IMR-90 (cell line): ENCODE results near the gene SERPINA6. TPM values are rescaled to one million over a fixed set of nuclear protein-coding genes. Genes with fewer than 3 reads are reported as not detected.

Experiments used
- ATAC-seq: fragments of 200-7000 bp; cut with Tn5 transposase; 2 replicates; pipeline ENCODE4 v1.9.1; 2020; ENCODE audit warnings: low read depth, mild to moderate bottlenecking, moderate library complexity
- BruUV-seq: library from RNA; stranded (reverse); fragments of 400-500 nt; replicated peaks from 2 replicates; lab custom pipeline; 2021; lab: Mats Ljungman, UMichigan
- CTCF ChIA-PET: fragments of 300-600 bp; formaldehyde crosslinking; extraction: SDS; loops from one replicate; lab custom pipeline; 2021; ENCODE audit warnings: antibody characterized with exemption; lab: Yijun Ruan, JAX
- POLR2A ChIA-PET: fragments of 300-600 bp; sonication (Branson Sonifier 250); formaldehyde crosslinking; loops from one replicate; lab custom pipeline; 2022; ENCODE audit warnings: antibody characterized with exemption; ENCODE audit not compliant: unreplicated experiment; lab: Charles Lee
- DNase-seq: peaks from one replicate; pipeline ENCODE4 v3.0.0; 2013
- H2AFZ ChIP-seq: replicated peaks from 2 replicates; pipeline ENCODE3; 2013; ENCODE audit warnings: low read length, mild to moderate bottlenecking; ENCODE audit not compliant: poor library complexity
- H2AK5ac ChIP-seq: 2 replicates; pipeline ENCODE4 v1.6.1; 2013; ENCODE audit warnings: low read depth, low read length, inconsistent platforms
- H2AK9ac ChIP-seq: replicated peaks from 2 replicates; pipeline ENCODE3; 2013; ENCODE audit warnings: mild to moderate bottlenecking, low read depth, low read length, moderate library complexity; ENCODE audit not compliant: poor library complexity
- H2BK120ac ChIP-seq: 2 replicates; pipeline ENCODE4 v1.6.1; 2013; ENCODE audit warnings: low read depth, low read length, inconsistent platforms
- H2BK15ac ChIP-seq: 3 replicates; pipeline ENCODE4 v1.6.1; 2013; ENCODE audit warnings: low read depth, low read length, inconsistent platforms
- H2BK20ac ChIP-seq: 2 replicates; pipeline ENCODE4 v1.6.1; 2013; ENCODE audit warnings: low read depth, mild to moderate bottlenecking, inconsistent platforms, low read length, moderate library complexity
- H2BK5ac ChIP-seq: 2 replicates; pipeline ENCODE4 v1.6.1; 2013; ENCODE audit warnings: mild to moderate bottlenecking, low read depth, low read length, inconsistent platforms; ENCODE audit not compliant: poor library complexity, severe bottlenecking
- H3K14ac ChIP-seq: replicated peaks from 2 replicates; pipeline ENCODE4 v1.6.1; 2013; ENCODE audit warnings: low read depth, low read length, inconsistent platforms
- H3K18ac ChIP-seq: 2 replicates; pipeline ENCODE4 v1.6.1; 2013; ENCODE audit warnings: low read depth, low read length, control low read depth
- H3K23ac ChIP-seq: 2 replicates; pipeline ENCODE4 v1.6.1; 2013; ENCODE audit warnings: low read depth, low read length, inconsistent platforms
- H3K27ac ChIP-seq: 2 replicates; pipeline ENCODE4 v1.5.1; 2013; ENCODE audit warnings: mild to moderate bottlenecking, control low read depth, low read length; ENCODE audit not compliant: insufficient read depth
- H3K27me3 ChIP-seq: 2 replicates; pipeline ENCODE4 v1.6.1; 2013; ENCODE audit warnings: low read length; ENCODE audit not compliant: control insufficient read depth, insufficient read depth
- H3K36me3 ChIP-seq: 2 replicates; pipeline ENCODE4 v1.6.1; 2013; ENCODE audit warnings: low read length, mixed read lengths; ENCODE audit not compliant: control insufficient read depth, insufficient read depth
- H3K4ac ChIP-seq: 2 replicates; pipeline ENCODE4 v1.6.1; 2013; ENCODE audit warnings: low read depth, low read length, inconsistent platforms
- H3K4me1 ChIP-seq: 2 replicates; pipeline ENCODE4 v1.6.1; 2013; ENCODE audit warnings: low read length, mixed read lengths; ENCODE audit not compliant: control insufficient read depth, insufficient read depth
- H3K4me2 ChIP-seq: 2 replicates; pipeline ENCODE4 v1.6.1; 2013; ENCODE audit warnings: low read depth, mild to moderate bottlenecking, control low read depth, low read length, moderate library complexity
- H3K4me3 ChIP-seq: 2 replicates; pipeline ENCODE4 v1.5.1; 2013; ENCODE audit warnings: low read depth, mild to moderate bottlenecking, control low read depth, low read length, moderate library complexity; ENCODE audit not compliant: insufficient read depth
- H3K56ac ChIP-seq: 2 replicates; pipeline ENCODE4 v1.6.1; 2013; ENCODE audit warnings: low read length, inconsistent platforms; ENCODE audit not compliant: insufficient read depth; ENCODE audit errors: extremely low read depth
- H3K79me1 ChIP-seq, 2 experiments: 2 replicates each; pipeline ENCODE4 v1.6.1; 2013; ENCODE audit warnings: low read length in 2 of 2, inconsistent platforms in 1 of 2, low read depth in 1 of 2
- H3K9ac ChIP-seq: 2 replicates; pipeline ENCODE4 v1.6.1; 2013; ENCODE audit warnings: low read depth, low read length, control low read depth
- H3K9me1 ChIP-seq: 2 replicates; pipeline ENCODE4 v1.6.1; 2013; ENCODE audit warnings: low read length, inconsistent platforms; ENCODE audit not compliant: insufficient read depth
- H3K9me3 ChIP-seq: 2 replicates; pipeline ENCODE4 v1.6.1; 2013; ENCODE audit warnings: low read length; ENCODE audit not compliant: control insufficient read depth, insufficient read depth
- H4K20me1 ChIP-seq: 2 replicates; pipeline ENCODE4 v1.6.1; 2013; ENCODE audit warnings: low read length, inconsistent platforms; ENCODE audit not compliant: insufficient read depth
- H4K5ac ChIP-seq: 2 replicates; pipeline ENCODE4 v1.6.1; 2013; ENCODE audit warnings: mild to moderate bottlenecking, low read depth, low read length, control low read depth
- H4K8ac ChIP-seq, 2 experiments: 2 replicates each; pipeline ENCODE4 v1.6.1; 2013; ENCODE audit warnings: low read depth in 2 of 2, low read length in 2 of 2, control low read depth in 1 of 2, inconsistent platforms in 1 of 2
- H4K91ac ChIP-seq: 2 replicates; pipeline ENCODE4 v1.6.1; 2013; ENCODE audit warnings: low read depth, low read length, inconsistent platforms; ENCODE audit not compliant: insufficient read depth
- CHD1 ChIP-seq: IDR thresholded peaks from 2 replicates; pipeline ENCODE4 v1.6.1; 2012; ENCODE audit warnings: low read depth, low read length, improper control_type of control experiment
- FOS ChIP-seq: fragments of 150-350 bp; IDR thresholded peaks from 2 replicates; pipeline ENCODE4 v1.6.1; 2016; ENCODE audit warnings: low read depth, low read length
- MAFK ChIP-seq: IDR thresholded peaks from 2 replicates; pipeline ENCODE4 v1.6.1; 2012; ENCODE audit warnings: low read depth, low read length, improper control_type of control experiment
- MAZ ChIP-seq: IDR thresholded peaks from 2 replicates; pipeline ENCODE4 v1.6.1; 2012; ENCODE audit warnings: low read depth, mild to moderate bottlenecking, low read length, improper control_type of control experiment, moderate library complexity, borderline replicate concordance
- MXI1 ChIP-seq: IDR thresholded peaks from 2 replicates; pipeline ENCODE4 v1.6.1; 2012; ENCODE audit warnings: low read depth, mild to moderate bottlenecking, low read length, moderate library complexity, borderline replicate concordance
- RAD21 ChIP-seq: IDR thresholded peaks from 2 replicates; pipeline ENCODE4 v1.6.1; 2012; ENCODE audit warnings: low read length, improper control_type of control experiment
- RFX5 ChIP-seq: IDR thresholded peaks from 2 replicates; pipeline ENCODE4 v1.8.0; 2012; ENCODE audit warnings: low read depth, mild to moderate bottlenecking, low read length, moderate library complexity
- WGBS, 2 experiments: methylation state at CpG; one replicate each; pipeline versions ENCODE4 v1.1.5 to v1.1.7; 2013; ENCODE audit warnings: missing lambda C conversion rate in 2 of 2; ENCODE audit not compliant: insufficient read length in 1 of 2; ENCODE audit errors: extremely low coverage in 2 of 2; 5-methylcytosine and 5-hydroxymethylcytosine counted together
- dilution Hi-C: fragments of 300-500 bp; cut with HindIII; formaldehyde crosslinking; loops from one replicate; pipeline ENCODE4 v1.14.3; 2018; ENCODE audit warnings: low sequenced_read_pairs; ENCODE audit not compliant: unreplicated experiment
- in situ Hi-C: fragments of 300-500 bp; cut with MboI; formaldehyde crosslinking; loops from 3 replicates; pipeline ENCODE4 v1.14.3; 2019; ENCODE audit warnings: low sequenced_read_pairs, inconsistent platforms, mixed read lengths
- intact Hi-C: fragments of 100-400 bp; cut with micrococcal nuclease; formaldehyde crosslinking; loops from 2 replicates; pipeline ENCODE4 v1.10.0; 2022
- polyA plus RNA-seq, 3 experiments: library from polyadenylated mRNA; depleted of rRNA; stranded (reverse); fragments of >200 nt; gene quantifications; 2 replicates each; pipeline ENCODE4 v1.2.3, GENCODE V29; 2012; ENCODE audit warnings: low replicate concordance in 1 of 3
- total RNA-seq: library from RNA; depleted of rRNA; stranded (reverse); fragments of >200 nt; gene quantifications from 2 replicates; pipeline ENCODE4 v1.2.3, GENCODE V29; 2012

SERPINA6 gene
- total and polyA plus RNA-seq, 2 of the 4 experiments (the other 2 are of a cell fraction), result not detected

- in situ Hi-C loops (no loop called here), intact Hi-C loops (no loop called here), dilution Hi-C loops (no loop called here)
- CTCF ChIA-PET, result no interaction called here
- Histone ChIP-seq H3K18ac (no peak overlapping the region), H3K9me1 (no peaks in the 10 kb centered on the region), H2BK20ac (no peak overlapping the region), H4K91ac (no peak overlapping the region), H2BK15ac (no peak overlapping the region), H4K8ac (no peak overlapping the region), H3K4me2 (no peak overlapping the region), H2BK120ac (no peak overlapping the region), H2AK5ac (no peak overlapping the region), H4K20me1 (no peaks in the 10 kb centered on the region), H2AK9ac (no peak overlapping the region), H3K14ac (no peak overlapping the region), H3K27ac (no peak overlapping the region), H3K9ac (no peak overlapping the region), H2AFZ (no peak overlapping the region), H3K27me3 (no peaks in the 10 kb centered on the region), H3K23ac (no peak overlapping the region), H4K5ac (no peak overlapping the region), H3K79me1 (no peaks in the 10 kb centered on the region), H2BK5ac (no peak overlapping the region), H3K4me3 (no peak overlapping the region), H3K9me3 (peaks cover 8% of the 10 kb centered on the region), H3K4me1 (no peaks in the 10 kb centered on the region), H3K36me3 (no peaks in the 10 kb centered on the region), H3K56ac (no peak overlapping the region), H3K4ac (no peak overlapping the region)
- no CpG with 5 or more reads among the region's 3 CpGs for WGBS, 2 experiments
- TF ChIP-seq MXI1, result no peak
- no peak for TF ChIP-seq RAD21
- no peak for TF ChIP-seq RFX5
- no peak for TF ChIP-seq FOS
- TF ChIP-seq MAZ, result no peak
- TF ChIP-seq MAFK, result no peak
- TF ChIP-seq CHD1, result no peak
- DNase-seq (no peak), ATAC-seq (no peak)
- no TSS peak for BruUV-seq
- POLR2A ChIA-PET, result no interaction called here
Observed at GRCh38 chr14:94310248-94310647, 12.9 kb downstream of the SERPINA6 start.
